Effector CD8-positive, alpha-beta T cell (primary cell): ENCODE measurements around the gene DDX10.

ENCODE experiments used
- DNase-seq: peaks from one replicate; lab custom pipeline; 2025; lab: John Stamatoyannopoulos, UW

The DDX10 gene

DNA sequence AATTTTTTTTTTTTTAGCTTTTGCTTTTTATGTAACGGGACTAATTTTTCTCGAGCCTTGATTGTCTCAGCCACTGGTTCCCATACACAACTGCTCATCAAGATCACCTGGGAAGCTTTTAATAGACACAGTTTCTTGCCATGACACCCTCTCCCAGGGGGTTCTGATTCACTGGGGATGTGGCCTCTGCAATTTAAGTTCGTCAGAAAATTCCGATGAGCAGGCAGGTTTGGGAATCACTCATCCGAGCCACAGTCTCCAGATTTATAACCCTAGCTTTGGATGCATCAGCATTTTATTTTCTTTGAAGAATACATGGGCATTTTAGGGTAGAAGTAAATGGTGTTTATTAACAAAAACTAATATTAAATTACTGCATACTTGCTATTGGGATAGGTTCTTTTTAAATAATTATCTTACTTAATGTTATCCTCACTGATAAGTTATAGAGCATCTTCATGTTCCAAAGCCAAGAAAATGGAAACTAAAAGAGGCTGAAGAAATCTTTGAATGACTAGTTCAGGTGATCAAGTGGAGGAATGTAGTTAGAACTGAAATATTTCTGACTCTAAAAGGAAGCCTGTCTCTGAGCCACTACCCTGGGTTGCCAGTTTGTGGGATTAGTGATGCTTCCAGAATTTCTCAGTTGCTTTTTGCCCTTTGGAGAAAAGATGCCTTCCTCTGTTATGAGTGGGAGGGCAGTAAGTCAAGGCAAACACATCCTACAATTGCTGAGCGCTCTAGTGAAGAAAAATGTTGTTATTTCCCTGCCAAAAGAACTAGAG, 319.0 kb downstream of the DDX10 start:
- DNase-seq, result no peak

DNA sequence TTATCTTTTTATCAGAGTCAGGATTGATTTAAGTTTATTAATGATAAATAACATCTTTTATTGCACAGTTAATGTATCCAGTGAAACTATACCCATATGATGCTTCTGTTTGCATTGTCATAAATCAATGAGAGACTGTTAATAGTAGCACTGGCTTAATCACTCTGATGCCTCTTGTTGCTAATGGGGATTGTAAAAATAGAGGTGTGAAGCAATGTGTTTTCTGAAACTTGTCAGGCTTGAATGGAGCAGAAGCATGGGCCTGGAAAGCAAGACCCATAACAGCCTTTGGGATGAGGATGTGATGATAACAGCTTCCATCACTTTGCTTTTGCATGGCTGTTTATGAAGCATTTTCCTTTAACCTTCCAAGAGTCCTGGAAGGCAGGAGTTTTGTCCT, 319.7 kb downstream of the DDX10 start:
- no peak for DNase-seq

DNA sequence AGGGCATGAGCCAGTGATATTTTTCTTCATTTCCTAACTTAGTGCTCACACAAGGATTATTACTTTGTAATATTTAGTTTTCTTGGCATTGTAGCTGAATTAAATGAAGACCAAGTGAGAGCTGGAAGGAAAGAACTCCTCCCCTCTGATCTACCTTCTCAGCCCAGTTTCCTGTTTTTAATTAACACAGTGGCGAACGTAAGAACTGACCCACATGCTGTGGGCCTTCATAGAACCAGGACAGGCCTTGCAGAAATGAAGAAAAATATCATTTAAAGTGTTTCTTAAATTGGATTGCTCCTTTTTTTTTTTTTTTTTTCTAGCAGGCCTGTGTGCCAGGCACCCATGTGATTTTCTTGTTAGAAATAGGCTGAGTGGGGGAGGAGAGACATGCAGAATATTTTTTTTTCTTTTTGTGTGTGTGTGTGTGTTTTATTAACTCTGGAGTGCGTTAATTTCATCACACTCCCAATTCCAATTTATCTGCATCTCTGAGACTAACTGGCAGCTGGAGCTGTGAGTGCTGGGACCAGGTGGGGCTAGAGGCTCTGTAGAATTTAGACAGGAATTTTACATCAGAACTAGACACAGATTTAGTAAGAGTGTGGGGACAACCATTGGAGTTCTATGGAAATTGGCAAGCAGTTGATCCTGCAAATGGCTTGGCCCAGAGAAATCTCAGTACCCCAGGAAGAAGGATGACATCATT, 320.5 kb downstream of the DDX10 start:
- DNase-seq, result no peak

DNA sequence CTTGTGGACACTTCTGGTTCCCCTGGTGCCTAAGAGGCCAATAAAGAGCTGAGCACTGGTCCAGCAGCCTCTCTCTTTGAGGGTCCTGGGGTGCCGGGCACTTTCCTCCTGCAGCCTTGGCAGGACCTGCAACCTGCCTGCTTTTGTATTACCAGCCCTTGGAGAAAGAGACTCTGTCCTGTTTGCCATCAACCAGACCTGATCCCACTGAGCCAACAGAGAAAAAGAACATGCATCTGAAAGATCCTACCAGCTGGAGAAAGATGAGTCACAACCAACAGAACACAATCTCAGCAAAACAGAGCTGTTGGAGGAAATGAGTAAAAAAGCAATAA, 321.0 kb downstream of the DDX10 start:
- DNase-seq, result no peak
